WI38 (cell line): ENCODE results near the gene RNPEPL1.

ENCODE experiments used
- H3K4me3 ChIP-seq: 2 replicates; pipeline ENCODE4 v1.5.1; 2011; ENCODE audit warnings: low read depth, mild to moderate bottlenecking, control low read depth, low read length
- TF ChIP-seq, protein P1 (sequence below): IDR thresholded peaks from 2 replicates; pipeline ENCODE4 v1.5.1; 2012; ENCODE audit warnings: low read depth, mild to moderate bottlenecking, control low read depth, low read length

Gene RNPEPL1

DNA sequence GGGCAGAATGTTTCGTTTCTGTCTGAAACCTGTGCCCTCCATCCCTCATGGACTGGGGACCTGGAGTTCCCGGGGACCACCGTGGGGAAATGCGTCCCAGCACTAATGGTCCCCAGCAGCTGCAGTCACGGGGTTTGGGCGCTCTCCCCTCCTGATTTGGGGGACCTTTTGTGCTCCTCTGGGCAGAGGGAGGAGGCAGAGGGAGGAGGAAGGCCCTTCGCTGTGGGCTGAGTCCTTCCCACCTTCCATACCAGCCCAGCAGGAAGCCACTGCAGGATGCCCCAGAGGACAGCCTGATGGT, 60.2 kb downstream of the RNPEPL1 start:
- H3K4me3 ChIP-seq, result no peak overlapping the region
- TF ChIP-seq, protein P1, sequence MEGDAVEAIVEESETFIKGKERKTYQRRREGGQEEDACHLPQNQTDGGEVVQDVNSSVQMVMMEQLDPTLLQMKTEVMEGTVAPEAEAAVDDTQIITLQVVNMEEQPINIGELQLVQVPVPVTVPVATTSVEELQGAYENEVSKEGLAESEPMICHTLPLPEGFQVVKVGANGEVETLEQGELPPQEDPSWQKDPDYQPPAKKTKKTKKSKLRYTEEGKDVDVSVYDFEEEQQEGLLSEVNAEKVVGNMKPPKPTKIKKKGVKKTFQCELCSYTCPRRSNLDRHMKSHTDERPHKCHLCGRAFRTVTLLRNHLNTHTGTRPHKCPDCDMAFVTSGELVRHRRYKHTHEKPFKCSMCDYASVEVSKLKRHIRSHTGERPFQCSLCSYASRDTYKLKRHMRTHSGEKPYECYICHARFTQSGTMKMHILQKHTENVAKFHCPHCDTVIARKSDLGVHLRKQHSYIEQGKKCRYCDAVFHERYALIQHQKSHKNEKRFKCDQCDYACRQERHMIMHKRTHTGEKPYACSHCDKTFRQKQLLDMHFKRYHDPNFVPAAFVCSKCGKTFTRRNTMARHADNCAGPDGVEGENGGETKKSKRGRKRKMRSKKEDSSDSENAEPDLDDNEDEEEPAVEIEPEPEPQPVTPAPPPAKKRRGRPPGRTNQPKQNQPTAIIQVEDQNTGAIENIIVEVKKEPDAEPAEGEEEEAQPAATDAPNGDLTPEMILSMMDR, result no peak

DNA sequence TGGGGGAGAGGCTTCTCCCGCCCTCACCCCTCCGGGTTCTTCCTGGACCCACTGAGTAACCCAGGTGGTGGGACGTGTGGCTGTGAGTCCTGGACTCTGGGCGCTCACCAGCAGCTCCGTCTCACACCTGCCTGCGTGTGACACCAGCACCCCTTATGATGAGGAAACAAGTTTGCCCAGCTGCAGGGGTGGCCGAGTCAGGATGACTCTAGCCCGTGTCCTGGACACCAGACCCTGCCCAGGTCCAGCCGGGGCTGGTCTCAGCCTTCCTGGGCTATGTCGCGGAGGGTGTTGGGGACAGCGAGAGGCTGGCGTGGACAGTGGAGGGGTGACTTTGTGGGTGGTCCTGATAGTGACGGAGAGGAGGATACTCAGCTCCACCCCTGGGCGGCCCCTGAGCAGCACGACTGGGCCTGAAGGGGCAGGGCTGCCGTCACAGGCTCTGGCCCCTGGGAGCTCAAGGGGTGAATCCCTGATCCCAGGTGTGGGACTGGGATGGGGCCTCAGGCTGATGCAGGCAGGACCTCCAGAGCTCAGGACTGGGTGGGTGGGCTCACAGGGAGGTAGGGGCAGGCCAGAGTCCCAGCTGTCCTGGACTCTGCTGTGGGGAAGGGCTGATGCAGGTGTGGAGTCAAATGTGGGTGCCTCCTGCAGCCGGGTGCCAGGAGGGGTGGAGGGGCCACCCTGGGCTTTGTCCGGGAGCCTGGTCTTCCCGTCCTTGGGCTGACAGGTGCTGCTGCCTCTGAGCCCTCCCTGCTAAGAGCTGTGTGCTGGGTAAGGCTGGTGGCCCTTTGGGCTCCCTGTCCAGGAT, 60.7 kb downstream of the RNPEPL1 start:
- TF ChIP-seq, protein P1, result no peak
- no peak overlapping the region for H3K4me3 ChIP-seq

DNA sequence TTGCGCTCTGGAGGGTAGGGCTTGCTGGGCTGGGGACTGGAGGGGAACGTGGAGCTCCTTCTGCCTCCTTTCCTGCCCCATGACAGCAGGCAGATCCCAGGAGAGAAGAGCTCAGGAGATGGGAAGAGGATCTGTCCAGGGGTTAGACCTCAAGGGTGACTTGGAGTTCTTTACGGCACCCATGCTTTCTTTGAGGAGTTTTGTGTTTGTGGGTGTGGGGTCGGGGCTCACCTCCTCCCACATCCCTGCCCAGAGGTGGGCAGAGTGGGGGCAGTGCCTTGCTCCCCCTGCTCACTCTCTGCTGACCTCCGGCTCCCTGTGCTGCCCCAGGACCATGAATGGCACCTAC, 61.3 kb downstream of the RNPEPL1 start:
- H3K4me3 ChIP-seq, result no peak overlapping the region
- TF ChIP-seq, protein P1, result no peak

DNA sequence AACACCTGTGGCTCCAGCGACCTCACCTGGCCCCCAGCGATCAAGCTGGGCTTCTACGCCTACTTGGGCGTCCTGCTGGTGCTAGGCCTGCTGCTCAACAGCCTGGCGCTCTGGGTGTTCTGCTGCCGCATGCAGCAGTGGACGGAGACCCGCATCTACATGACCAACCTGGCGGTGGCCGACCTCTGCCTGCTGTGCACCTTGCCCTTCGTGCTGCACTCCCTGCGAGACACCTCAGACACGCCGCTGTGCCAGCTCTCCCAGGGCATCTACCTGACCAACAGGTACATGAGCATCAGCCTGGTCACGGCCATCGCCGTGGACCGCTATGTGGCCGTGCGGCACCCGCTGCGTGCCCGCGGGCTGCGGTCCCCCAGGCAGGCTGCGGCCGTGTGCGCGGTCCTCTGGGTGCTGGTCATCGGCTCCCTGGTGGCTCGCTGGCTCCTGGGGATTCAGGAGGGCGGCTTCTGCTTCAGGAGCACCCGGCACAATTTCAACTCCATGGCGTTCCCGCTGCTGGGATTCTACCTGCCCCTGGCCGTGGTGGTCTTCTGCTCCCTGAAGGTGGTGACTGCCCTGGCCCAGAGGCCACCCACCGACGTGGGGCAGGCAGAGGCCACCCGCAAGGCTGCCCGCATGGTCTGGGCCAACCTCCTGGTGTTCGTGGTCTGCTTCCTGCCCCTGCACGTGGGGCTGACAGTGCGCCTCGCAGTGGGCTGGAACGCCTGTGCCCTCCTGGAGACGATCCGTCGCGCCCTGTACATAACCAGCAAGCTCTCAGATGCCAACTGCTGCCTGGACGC, 61.9 kb downstream of the RNPEPL1 start:
- TF ChIP-seq, protein P1, result no peak
- H3K4me3 ChIP-seq, result no peak overlapping the region
